ENCODE data around the gene PI4K2A. TPM values are rescaled to one million over a fixed set of nuclear protein-coding genes. Genes with fewer than 3 reads are reported as not detected.

The PI4K2A gene
- 7.2 TPM for polyA plus RNA-seq (2012; ENCODE audit: missing spikeins)

- TF ChIP-seq POLR2A (IDR thresholded peaks at IDR 0.05; ENCODE audit: low read depth, low read length) (peak; percentile 79; the same call in 1 of the 2 replicates), POLR2AphosphoS5 (IDR thresholded peaks at IDR 0.05; ENCODE audit: low read depth, low read length) (peak; percentile 66), TAF1 (IDR thresholded peaks at IDR 0.05; ENCODE audit: borderline replicate concordance, low read depth, low read length) (peak; percentile 63)
- FAIRE-seq (peak; percentile 99), DNase-seq (ENCODE audit: insufficient read length) (peak; percentile 94)
These were observed at the start of gene PI4K2A for GRCh38 chr10:97640174-97640867. TSS of gene PI4K2A (plus strand) at chr10:97640671. CDS start at chr10:97640743, 72 bp downstream.

GRCh38 chr10:97590748-97591495 lies 49.5 kb upstream of the PI4K2A start:
- FAIRE-seq (no peak), DNase-seq (ENCODE audit: insufficient read length) (no peak)
- TF ChIP-seq TAF1 (IDR thresholded peaks at IDR 0.05; ENCODE audit: borderline replicate concordance, low read depth, low read length), result no peak
- TF ChIP-seq POLR2AphosphoS5 (IDR thresholded peaks at IDR 0.05; ENCODE audit: low read depth, low read length), result no peak
- TF ChIP-seq POLR2A (IDR thresholded peaks at IDR 0.05; ENCODE audit: low read depth, low read length), result no peak

GRCh38 chr10:97593421-97593820 lies 47.0 kb upstream of the PI4K2A start:
- DNase-seq (ENCODE audit: insufficient read length), result no peak
- no peak for FAIRE-seq
- no peak for TF ChIP-seq TAF1 (IDR thresholded peaks at IDR 0.05; ENCODE audit: borderline replicate concordance, low read depth, low read length)
- no peak for TF ChIP-seq POLR2AphosphoS5 (IDR thresholded peaks at IDR 0.05; ENCODE audit: low read depth, low read length)

- no peak for DNase-seq (ENCODE audit: insufficient read length)
- no peak for FAIRE-seq
- no peak for TF ChIP-seq TAF1 (IDR thresholded peaks at IDR 0.05; ENCODE audit: borderline replicate concordance, low read depth, low read length)
- TF ChIP-seq POLR2AphosphoS5 (IDR thresholded peaks at IDR 0.05; ENCODE audit: low read depth, low read length), result no peak
- no peak for TF ChIP-seq POLR2A (IDR thresholded peaks at IDR 0.05; ENCODE audit: low read depth, low read length)
These were observed 44.1 kb upstream of the PI4K2A start for GRCh38 chr10:97596101-97597082.

- TF ChIP-seq POLR2A (IDR thresholded peaks at IDR 0.05; ENCODE audit: low read depth, low read length) (no peak), POLR2AphosphoS5 (IDR thresholded peaks at IDR 0.05; ENCODE audit: low read depth, low read length) (no peak), TAF1 (IDR thresholded peaks at IDR 0.05; ENCODE audit: borderline replicate concordance, low read depth, low read length) (no peak)
- DNase-seq (ENCODE audit: insufficient read length), result no peak
- FAIRE-seq, result no peak
These were observed 42.7 kb upstream of the PI4K2A start for GRCh38 chr10:97597778-97598177.

- no peak for TF ChIP-seq POLR2AphosphoS5 (IDR thresholded peaks at IDR 0.05; ENCODE audit: low read depth, low read length)
- no peak for TF ChIP-seq POLR2A (IDR thresholded peaks at IDR 0.05; ENCODE audit: low read depth, low read length)
- no peak for DNase-seq (ENCODE audit: insufficient read length)
- no peak for FAIRE-seq
These were observed 41.8 kb upstream of the PI4K2A start for GRCh38 chr10:97598407-97599271.

- FAIRE-seq (no peak), DNase-seq (ENCODE audit: insufficient read length) (no peak)
- TF ChIP-seq POLR2A (IDR thresholded peaks at IDR 0.05; ENCODE audit: low read depth, low read length), result no peak
- no peak for TF ChIP-seq POLR2AphosphoS5 (IDR thresholded peaks at IDR 0.05; ENCODE audit: low read depth, low read length)
- no peak for TF ChIP-seq TAF1 (IDR thresholded peaks at IDR 0.05; ENCODE audit: borderline replicate concordance, low read depth, low read length)
These were observed 41.2 kb upstream of the PI4K2A start for GRCh38 chr10:97599272-97599619.

- DNase-seq (ENCODE audit: insufficient read length), result no peak
- no peak for FAIRE-seq
- TF ChIP-seq POLR2AphosphoS5 (IDR thresholded peaks at IDR 0.05; ENCODE audit: low read depth, low read length) (no peak), TAF1 (IDR thresholded peaks at IDR 0.05; ENCODE audit: borderline replicate concordance, low read depth, low read length) (no peak), POLR2A (IDR thresholded peaks at IDR 0.05; ENCODE audit: low read depth, low read length) (no peak)
These were observed 39.9 kb upstream of the PI4K2A start for GRCh38 chr10:97600616-97601015.

- no peak for FAIRE-seq
- no peak for DNase-seq (ENCODE audit: insufficient read length)
- TF ChIP-seq POLR2AphosphoS5 (IDR thresholded peaks at IDR 0.05; ENCODE audit: low read depth, low read length) (no peak), POLR2A (IDR thresholded peaks at IDR 0.05; ENCODE audit: low read depth, low read length) (no peak), TAF1 (IDR thresholded peaks at IDR 0.05; ENCODE audit: borderline replicate concordance, low read depth, low read length) (no peak)
These were observed 38.9 kb upstream of the PI4K2A start for GRCh38 chr10:97601268-97602215.
